HEK293T (cell line): ENCODE data around the gene SETD3.

Experiments
- ARNT ChIP-seq: fragments of 450-650 bp; IDR thresholded peaks from 2 replicates; pipeline ENCODE4 v1.6.1; 2017; ENCODE audit warnings: mild to moderate bottlenecking
- BHLHE40 ChIP-seq: fragments of 450-650 bp; IDR thresholded peaks from 2 replicates; pipeline ENCODE4 v1.6.1; 2016; ENCODE audit warnings: mild to moderate bottlenecking, moderate library complexity, borderline replicate concordance
- ELF4 ChIP-seq: fragments of 450-650 bp; IDR thresholded peaks from 2 replicates; pipeline ENCODE4 v1.6.1; 2017; ENCODE audit warnings: antibody characterized with exemption
- FOXA1 ChIP-seq: fragments of 450-650 bp; IDR thresholded peaks from 2 replicates; pipeline ENCODE4 v1.6.1; 2016; ENCODE audit warnings: mild to moderate bottlenecking
- FOXK2 ChIP-seq: fragments of 450-650 bp; IDR thresholded peaks from 2 replicates; pipeline ENCODE4 v1.6.1; 2016; ENCODE audit warnings: mild to moderate bottlenecking
- FOXM1 ChIP-seq: fragments of 450-650 bp; IDR thresholded peaks from 2 replicates; pipeline ENCODE4 v1.6.1; 2017; ENCODE audit warnings: mild to moderate bottlenecking, borderline replicate concordance
- HDGF ChIP-seq: fragments of 450-650 bp; IDR thresholded peaks from 2 replicates; pipeline ENCODE4 v1.6.1; 2017; ENCODE audit warnings: antibody characterized with exemption, borderline replicate concordance
- L3MBTL2 ChIP-seq: fragments of 450-650 bp; conservative IDR thresholded peaks from 2 replicates; pipeline ENCODE4 v1.6.1; 2016; ENCODE audit warnings: mild to moderate bottlenecking
- LEF1 ChIP-seq: fragments of 450-650 bp; IDR thresholded peaks from 2 replicates; pipeline ENCODE4 v1.6.1; 2017; ENCODE audit warnings: mild to moderate bottlenecking, borderline replicate concordance
- NFRKB ChIP-seq: fragments of 450-650 bp; IDR thresholded peaks from 2 replicates; pipeline ENCODE4 v1.6.1; 2016; ENCODE audit warnings: mild to moderate bottlenecking, moderate library complexity
- PKNOX1 ChIP-seq: fragments of 450-650 bp; IDR thresholded peaks from 2 replicates; pipeline ENCODE4 v1.6.1; 2016
- SP1 ChIP-seq: fragments of 450-650 bp; IDR thresholded peaks from 2 replicates; pipeline ENCODE4 v1.6.1; 2017
- SUZ12 ChIP-seq: fragments of 450-650 bp; IDR thresholded peaks from 2 replicates; pipeline ENCODE4 v1.6.1; 2016; ENCODE audit warnings: mild to moderate bottlenecking
- TARDBP ChIP-seq: fragments of 450-650 bp; IDR thresholded peaks from 2 replicates; pipeline ENCODE4 v1.6.1; 2016

- TF ChIP-seq FOXA1: no peak
- TF ChIP-seq L3MBTL2: no peak
- TF ChIP-seq BHLHE40: no peak
- TF ChIP-seq HDGF: no peak
- TF ChIP-seq SP1: no peak
- TF ChIP-seq ARNT: no peak
- no peak for TF ChIP-seq SUZ12
- TF ChIP-seq FOXM1: no peak
- no peak for TF ChIP-seq ELF4
- TF ChIP-seq LEF1: no peak
- no peak for TF ChIP-seq FOXK2
- TF ChIP-seq TARDBP: no peak
- TF ChIP-seq NFRKB: no peak
- no peak for TF ChIP-seq PKNOX1
Measured at GRCh38 chr14:99430491-99430890, 50.2 kb downstream of the SETD3 start.
